Islet precursor cell (in vitro differentiated cells): ENCODE data around the gene RNU7-1.
A peak's percentile ranks its signal among the peaks of the same experiment; 100 is the strongest.

ENCODE experiments used
- DNase-seq: peaks from one replicate; pipeline ENCODE4 v3.0.0-alpha.2; 2018

RNU7-1 gene

DNA sequence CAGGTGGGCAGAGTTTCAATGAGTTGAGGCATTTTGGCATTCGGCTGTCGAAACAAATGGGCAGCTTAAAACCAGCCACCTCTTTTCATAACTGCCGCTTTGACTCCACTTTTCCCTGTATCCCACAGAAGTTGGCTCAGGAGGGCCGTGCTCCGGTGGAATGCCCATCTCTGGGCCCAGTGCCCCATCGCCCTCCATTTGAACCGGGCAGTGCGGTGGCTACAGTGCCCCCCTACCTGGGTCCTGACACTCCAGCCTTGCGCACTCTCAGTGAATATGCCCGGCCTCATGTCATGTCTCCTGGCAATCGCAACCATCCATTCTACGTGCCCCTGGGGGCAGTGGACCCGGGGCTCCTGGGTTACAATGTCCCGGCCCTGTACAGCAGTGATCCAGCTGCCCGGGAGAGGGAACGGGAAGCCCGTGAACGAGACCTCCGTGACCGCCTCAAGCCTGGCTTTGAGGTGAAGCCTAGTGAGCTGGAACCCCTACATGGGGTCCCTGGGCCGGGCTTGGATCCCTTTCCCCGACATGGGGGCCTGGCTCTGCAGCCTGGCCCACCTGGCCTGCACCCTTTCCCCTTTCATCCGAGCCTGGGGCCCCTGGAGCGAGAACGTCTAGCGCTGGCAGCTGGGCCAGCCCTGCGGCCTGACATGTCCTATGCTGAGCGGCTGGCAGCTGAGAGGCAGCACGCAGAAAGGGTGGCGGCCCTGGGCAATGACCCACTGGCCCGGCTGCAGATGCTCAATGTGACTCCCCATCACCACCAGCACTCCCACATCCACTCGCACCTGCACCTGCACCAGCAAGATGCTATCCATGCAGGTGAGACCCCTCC is 5.0 kb upstream of the RNU7-1 start:
- DNase-seq: no peak

GRCh38 chr12:6939191-6939540 is 4.5 kb upstream of the RNU7-1 start:
- no peak for DNase-seq

DNA sequence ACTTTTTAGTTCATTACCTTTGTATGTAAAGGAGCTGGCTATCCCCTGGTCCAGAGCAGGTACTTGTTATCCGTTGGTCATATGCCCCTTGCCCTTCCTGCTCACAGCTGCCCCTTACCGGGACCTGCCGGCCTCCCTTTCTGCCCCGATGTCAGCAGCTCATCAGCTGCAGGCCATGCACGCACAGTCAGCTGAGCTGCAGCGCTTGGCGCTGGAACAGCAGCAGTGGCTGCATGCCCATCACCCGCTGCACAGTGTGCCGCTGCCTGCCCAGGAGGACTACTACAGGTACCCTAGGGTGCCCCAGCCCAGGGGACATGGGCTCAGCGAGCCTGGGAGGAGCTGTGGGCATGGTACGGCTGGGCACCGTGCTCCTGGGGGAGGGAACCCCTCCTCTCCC is 2.3 kb upstream of the RNU7-1 start:
- no peak for DNase-seq

GRCh38 chr12:6941782-6942181 is 1.8 kb upstream of the RNU7-1 start:
- no peak for DNase-seq

DNA sequence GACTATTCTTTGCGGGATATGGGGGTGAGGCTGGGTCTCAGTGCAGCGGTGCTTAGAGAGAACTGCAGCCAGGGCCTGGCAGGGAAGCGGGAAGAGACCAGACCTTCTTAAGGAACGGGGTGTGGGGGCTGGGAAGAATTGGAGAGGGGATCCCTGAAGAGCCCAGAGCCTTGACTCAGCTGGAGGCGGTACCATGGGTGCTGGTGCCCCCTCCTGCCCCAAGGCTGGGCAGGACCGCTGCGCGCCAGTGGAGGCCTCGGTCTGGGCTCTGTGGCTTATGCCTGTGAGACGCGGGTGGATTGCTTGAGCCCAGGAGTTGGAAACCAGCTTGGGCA is 1.3 kb upstream of the RNU7-1 start:
- DNase-seq: no peak

DNA sequence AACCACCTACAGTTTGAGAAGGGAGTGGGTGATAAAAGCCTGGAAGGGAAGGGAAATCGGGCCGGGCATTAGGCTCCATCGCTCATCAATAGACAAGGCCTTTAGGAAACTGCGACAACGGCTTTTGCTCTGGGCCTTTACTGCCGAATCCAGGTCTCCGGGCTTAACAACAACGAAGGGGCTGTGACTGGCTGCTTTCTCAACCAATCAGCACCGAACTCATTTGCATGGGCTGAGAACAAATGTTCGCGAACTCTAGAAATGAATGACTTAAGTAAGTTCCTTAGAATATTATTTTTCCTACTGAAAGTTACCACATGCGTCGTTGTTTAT is 261 bp upstream of the RNU7-1 start:
- peak; percentile 96 for DNase-seq

GRCh38 chr12:6944381-6945186 is 968 bp downstream of the RNU7-1 start:
- DNase-seq: peak; percentile 98

GRCh38 chr12:6945613-6946012 is 2.0 kb downstream of the RNU7-1 start:
- DNase-seq: no peak

- peak; percentile 100 for DNase-seq
Observed at GRCh38 chr12:6946033-6946919, 2.7 kb downstream of the RNU7-1 start.

DNA sequence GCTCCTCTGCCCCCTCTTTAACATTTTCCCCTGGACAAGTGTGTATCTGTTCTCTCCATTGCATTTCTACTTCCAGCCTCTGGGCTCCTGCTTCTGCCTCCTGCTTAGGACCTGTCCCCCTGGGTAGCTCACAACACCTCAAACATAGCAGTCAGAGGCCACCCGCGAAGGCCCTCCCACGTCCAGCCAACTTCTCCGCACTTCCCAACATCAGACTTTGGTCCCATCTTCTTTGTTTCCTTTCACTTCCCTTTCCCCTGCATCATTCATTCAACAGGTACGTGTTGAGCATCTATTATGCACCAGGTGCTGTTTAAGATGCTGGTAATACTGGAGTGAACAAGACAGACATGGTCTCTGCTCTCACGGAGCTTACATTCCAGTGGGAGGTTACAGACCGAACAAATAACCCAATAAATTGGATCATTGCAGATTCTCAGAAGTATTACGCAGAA is 3.3 kb downstream of the RNU7-1 start:
- no peak for DNase-seq

DNA sequence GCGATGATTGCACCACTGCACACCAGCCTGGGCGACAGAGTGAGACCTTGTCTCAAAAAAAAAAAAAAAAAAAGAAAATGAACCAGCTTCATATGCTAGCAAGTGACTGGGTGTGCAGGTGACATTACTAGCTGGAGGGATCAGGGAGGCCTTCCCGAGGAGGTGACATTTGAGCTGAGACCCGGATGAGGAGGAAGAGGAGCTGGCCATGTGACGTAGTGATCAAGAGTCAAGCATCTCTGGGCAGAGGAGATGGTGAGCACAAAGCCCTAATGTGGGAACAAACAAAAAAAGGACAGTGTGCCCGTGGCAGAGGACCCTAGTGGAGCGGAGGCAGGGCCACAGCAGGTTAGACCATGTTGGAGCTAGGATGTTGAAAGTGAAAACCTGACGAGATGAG is 4.0 kb downstream of the RNU7-1 start:
- no peak for DNase-seq

GRCh38 chr12:6948873-6949594 is 5.4 kb downstream of the RNU7-1 start:
- no peak for DNase-seq

DNA sequence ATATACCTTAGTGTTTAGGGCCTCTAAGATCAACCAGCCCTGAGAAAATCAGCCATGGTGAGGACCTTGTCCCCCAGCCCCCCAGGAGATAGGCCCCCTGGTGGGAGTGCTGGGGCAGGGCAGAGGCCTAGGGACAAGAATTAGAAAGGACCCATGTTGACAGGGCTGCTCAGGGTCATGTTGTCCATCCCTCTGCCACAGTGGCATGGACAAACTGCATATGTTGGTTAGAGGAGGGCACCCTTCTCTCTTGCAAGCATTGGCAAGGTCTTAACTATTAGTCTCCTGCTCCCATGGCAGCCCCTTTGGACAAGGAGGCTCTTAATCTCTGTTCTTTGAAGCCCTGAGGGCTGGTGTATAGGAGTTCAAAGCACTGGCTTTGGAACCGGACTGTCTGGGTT is 6.8 kb downstream of the RNU7-1 start:
- DNase-seq: peak; percentile 62

DNA sequence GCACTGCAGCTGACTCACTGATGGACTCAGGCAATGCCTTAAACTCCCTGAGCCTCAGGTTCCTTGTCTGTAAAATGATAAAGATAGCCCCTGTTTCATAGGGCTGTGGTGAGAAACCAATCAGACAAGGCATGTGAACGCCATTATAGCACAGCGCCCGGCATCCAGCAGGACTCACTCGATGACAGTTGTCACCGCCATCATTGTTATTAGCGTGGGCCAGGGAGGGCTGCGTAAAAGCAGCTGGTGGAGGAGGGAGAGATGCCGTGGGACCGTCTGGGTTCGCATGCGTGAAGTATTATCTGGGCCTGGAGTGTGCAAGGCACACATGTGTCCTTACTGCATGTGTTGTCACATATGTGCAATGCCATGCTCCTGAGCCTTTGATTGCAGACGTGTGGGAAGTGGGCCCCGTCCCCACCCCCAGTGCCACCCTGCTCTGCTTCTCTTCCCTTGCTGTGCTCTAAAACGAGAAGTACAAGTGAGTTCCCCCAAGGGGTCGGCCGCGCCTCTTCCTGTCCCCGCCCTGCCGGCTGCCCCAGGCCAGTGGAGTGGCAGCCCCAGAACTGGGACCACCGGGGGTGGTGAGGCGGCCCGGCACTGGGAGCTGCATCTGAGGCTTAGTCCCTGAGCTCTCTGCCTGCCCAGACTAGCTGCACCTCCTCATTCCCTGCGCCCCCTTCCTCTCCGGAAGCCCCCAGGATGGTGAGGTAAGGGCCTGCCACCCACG is 7.4 kb downstream of the RNU7-1 start, which contains the start of gene PTPN6:
Gene PTPN6, plus strand, starts transcription at position 546 of the 730 bp plus-strand sequence. Its CDS starts 157 bp downstream, at position 703.
- DNase-seq: peak; percentile 55

- no peak for DNase-seq
Observed at GRCh38 chr12:6951551-6952120, 8.0 kb downstream of the RNU7-1 start.

DNA sequence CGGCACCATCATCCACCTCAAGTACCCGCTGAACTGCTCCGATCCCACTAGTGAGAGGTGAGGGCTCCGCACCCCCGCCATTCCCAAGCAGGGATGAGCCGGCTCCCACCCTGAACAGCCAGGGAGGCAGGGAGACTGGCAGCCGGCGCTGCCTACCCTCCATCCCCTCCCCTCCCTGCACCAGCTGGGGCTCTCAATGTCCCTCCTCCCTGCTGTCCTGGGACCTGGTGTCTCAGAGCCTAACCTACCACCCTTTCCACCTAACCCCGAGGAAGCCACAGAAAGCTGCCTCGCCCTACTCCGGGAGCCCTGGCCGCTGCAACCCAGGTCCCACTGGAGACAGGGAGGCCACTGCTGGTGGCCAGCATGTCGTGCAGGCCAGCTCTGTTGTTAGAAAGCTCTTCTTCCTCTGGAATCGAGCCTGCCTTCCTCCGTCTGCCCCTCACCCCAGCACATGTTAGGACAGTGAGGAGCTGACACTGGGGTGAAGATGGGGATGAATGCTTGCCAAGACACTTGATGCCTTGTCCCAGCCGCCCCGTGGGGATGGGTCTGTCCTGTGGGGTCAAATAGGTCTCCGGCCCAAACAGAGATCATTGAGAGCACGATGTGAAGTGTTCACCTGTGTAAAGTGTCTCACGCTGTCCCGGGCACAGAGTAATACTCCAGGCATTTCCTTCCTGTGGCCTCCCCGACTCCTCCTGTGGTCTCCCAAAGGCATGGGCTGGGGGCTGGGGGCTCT is 8.7 kb downstream of the RNU7-1 start:
- peak; percentile 62 for DNase-seq

DNA sequence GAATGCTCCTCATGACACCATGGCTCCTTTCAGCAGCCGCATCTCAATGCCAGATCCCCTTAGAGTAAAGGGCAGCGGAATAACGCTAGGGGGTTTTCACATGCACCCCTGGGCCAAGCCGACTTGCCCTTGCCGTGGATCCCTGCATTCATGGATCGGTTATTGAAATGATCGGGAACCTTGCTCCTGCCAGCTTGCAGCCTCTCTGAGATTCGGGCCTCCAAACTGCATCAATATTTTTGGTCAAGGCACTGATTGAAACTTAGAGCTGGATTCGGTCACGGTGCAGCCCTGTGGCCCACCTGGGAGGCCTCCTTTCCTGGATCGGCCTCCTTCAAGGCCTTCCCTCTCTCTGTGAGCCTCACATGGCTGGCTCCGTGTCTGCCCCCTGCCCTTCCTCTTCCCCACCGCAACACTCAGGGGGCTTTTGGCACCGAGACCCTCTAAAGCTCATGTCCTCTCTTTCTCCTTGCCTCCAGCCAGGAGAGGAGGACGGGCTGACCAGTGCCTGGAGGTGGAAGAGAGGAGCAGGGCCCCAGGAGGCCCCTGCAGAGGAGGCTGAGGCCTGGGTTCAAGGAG is 9.3 kb downstream of the RNU7-1 start:
- no peak for DNase-seq

DNA sequence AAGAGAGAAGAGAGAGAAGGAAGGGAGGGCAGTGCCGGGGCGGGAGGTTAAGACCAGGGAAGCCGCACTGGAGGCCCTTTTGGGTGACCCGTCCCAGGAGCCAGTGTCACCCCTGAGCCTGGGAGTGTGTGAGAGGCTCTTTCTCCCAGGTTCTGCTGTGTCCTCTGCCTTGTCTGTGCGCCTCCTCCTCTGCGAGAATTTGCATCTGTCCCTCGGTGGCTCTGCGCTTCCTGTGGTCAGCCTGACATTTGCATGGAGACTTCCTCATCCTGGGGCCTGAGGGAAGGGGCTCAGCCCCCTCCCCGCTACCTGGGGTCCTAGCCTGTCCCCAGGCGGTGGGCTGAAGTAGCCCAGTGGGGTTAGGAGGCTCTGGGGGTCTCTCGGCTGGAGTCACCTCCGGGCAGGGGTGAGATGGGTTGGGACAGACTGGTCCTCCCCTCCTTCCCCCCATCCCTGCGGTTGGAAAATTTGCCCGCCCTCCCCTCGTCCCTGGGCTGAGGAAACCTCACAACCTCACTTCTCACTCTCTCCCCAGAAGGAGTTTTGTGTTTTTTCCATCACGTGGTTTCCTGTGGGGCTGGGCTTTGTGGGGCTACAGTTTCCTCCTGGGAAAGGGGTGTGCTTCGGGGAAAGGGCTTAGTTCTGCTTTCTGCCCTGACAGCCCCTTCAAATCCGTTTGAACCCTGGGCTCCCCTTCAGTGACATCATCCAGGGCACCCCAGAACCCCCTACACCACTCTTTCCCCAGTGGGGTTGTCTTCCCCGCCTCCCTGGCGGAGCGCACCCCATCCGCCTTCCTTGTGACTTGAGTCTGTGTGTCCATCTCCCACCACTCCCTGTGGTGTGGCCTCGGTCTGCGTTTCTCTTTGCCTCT is 10.1 kb downstream of the RNU7-1 start:
- peak; percentile 61 for DNase-seq
